Neural progenitor cell (in vitro differentiated cells): Measurements from ENCODE around the gene VAMP3. TPM values are rescaled to one million over a fixed set of nuclear protein-coding genes. Genes with fewer than 3 reads are reported as not detected.

ENCODE experiments used
- DNase-seq: peaks from one replicate; pipeline ENCODE4 v3.0.0-alpha.2; 2016; ENCODE audit warnings: low spot score
- H2AFZ ChIP-seq: fragments of 200-600 bp; sonication (generic); replicated peaks from 2 replicates; pipeline ENCODE4 v1.6.1; 2016; ENCODE audit warnings: antibody characterized with exemption
- H3F3A ChIP-seq: fragments of 200-600 bp; sonication (generic); 2 replicates; pipeline ENCODE4 v1.6.1; 2016; ENCODE audit warnings: antibody characterized with exemption, low read depth
- H3K27ac ChIP-seq: fragments of 200-600 bp; sonication (generic); 2 replicates; pipeline ENCODE4 v1.5.1; 2016; ENCODE audit warnings: mild to moderate bottlenecking
- H3K27me3 ChIP-seq: fragments of 200-600 bp; sonication (generic); 2 replicates; pipeline ENCODE4 v1.6.1; 2016; ENCODE audit warnings: mild to moderate bottlenecking, moderate library complexity
- H3K36me3 ChIP-seq: fragments of 200-600 bp; sonication (generic); 2 replicates; pipeline ENCODE4 v1.5.1; 2016
- H3K4me1 ChIP-seq: fragments of 200-600 bp; sonication (generic); 2 replicates; pipeline ENCODE4 v1.6.1; 2016; ENCODE audit warnings: mixed run types
- H3K4me2 ChIP-seq: fragments of 200-600 bp; sonication (generic); 2 replicates; pipeline ENCODE4 v1.6.1; 2016
- H3K4me3 ChIP-seq: fragments of 200-600 bp; sonication (generic); 2 replicates; pipeline ENCODE4 v1.5.1; 2016
- H3K79me2 ChIP-seq: fragments of 200-600 bp; sonication (generic); 2 replicates; pipeline ENCODE4 v1.6.1; 2016; ENCODE audit warnings: low read depth
- H3K9ac ChIP-seq: fragments of 200-600 bp; sonication (generic); 2 replicates; pipeline ENCODE4 v1.6.1; 2016
- H3K9me3 ChIP-seq: fragments of 200-600 bp; sonication (generic); 2 replicates; pipeline ENCODE4 v1.5.1; 2016; ENCODE audit warnings: low read depth
- H4K20me1 ChIP-seq: fragments of 200-600 bp; sonication (generic); 2 replicates; pipeline ENCODE4 v1.6.1; 2016; ENCODE audit warnings: low read depth
- H3K27ac Mint-ChIP-seq: 3 replicates; pipeline ENCODE4 v1.8.0; 2021; ENCODE audit warnings: mixed read lengths
- H3K27me3 Mint-ChIP-seq: 2 replicates; pipeline ENCODE4 v1.8.0; 2022; ENCODE audit warnings: low read depth, mild to moderate bottlenecking, inconsistent platforms, moderate library complexity, mixed read lengths; ENCODE audit not compliant: insufficient read depth
- H3K36me3 Mint-ChIP-seq: 3 replicates; pipeline ENCODE4 v1.8.0; 2021; ENCODE audit warnings: mixed read lengths
- H3K4me1 Mint-ChIP-seq: 3 replicates; pipeline ENCODE4 v1.8.0; 2021; ENCODE audit warnings: mixed read lengths
- H3K4me3 Mint-ChIP-seq: 3 replicates; pipeline ENCODE4 v1.8.0; 2021; ENCODE audit warnings: mild to moderate bottlenecking, moderate library complexity, mixed read lengths
- H3K9me3 Mint-ChIP-seq: 3 replicates; pipeline ENCODE4 v1.8.0; 2020; ENCODE audit warnings: mixed read lengths
- CTCF ChIP-seq: fragments of 200-600 bp; sonication (generic); IDR thresholded peaks from 2 replicates; pipeline ENCODE4 v1.5.1; 2017; ENCODE audit warnings: antibody characterized with exemption, mild to moderate bottlenecking
- EZH2 ChIP-seq: fragments of 200-600 bp; sonication (generic); IDR thresholded peaks from 2 replicates; pipeline ENCODE4 v1.6.1; 2017; ENCODE audit warnings: antibody characterized with exemption, mild to moderate bottlenecking, moderate library complexity
- EZH2phosphoT487 ChIP-seq: fragments of 200-600 bp; sonication (generic); IDR thresholded peaks from 2 replicates; pipeline ENCODE4 v1.6.1; 2017; ENCODE audit warnings: antibody characterized with exemption
- total RNA-seq: library from RNA; depleted of rRNA; stranded (reverse); fragments of >200 nt; gene quantifications from 2 replicates; pipeline ENCODE4 v1.2.3, GENCODE V29; 2015; ENCODE audit warnings: low replicate concordance

The VAMP3 gene
- total RNA-seq, 1 donor from 2014 or later: 66.6 TPM

- H3K4me1 Mint-ChIP-seq: peaks cover 13% of the 10 kb centered on the region
- Histone ChIP-seq H3K36me3 (peaks cover 7% of the 10 kb centered on the region), H3K9me3 (peaks cover 4% of the 10 kb centered on the region), H3K79me2 (peaks cover under 1% of the 10 kb centered on the region), H2AFZ (no peak overlapping the region), H3F3A (peaks cover 33% of the 10 kb centered on the region), H3K4me1 (no peaks in the 10 kb centered on the region), H3K9ac (no peak overlapping the region), H3K4me2 (no peak overlapping the region), H3K27ac (no peak overlapping the region), H3K4me3 (no peak overlapping the region), H3K27me3 (peaks cover 11% of the 10 kb centered on the region), H4K20me1 (peaks cover 3% of the 10 kb centered on the region)
- no peak for TF ChIP-seq CTCF
- TF ChIP-seq EZH2phosphoT487: no peak
- TF ChIP-seq EZH2: no peak
- peaks cover 2% of the 10 kb centered on the region for H3K27me3 Mint-ChIP-seq
- peaks cover 34% of the 10 kb centered on the region for H3K36me3 Mint-ChIP-seq
- DNase-seq: no peak
- H3K4me3 Mint-ChIP-seq: no peak overlapping the region
- H3K27ac Mint-ChIP-seq: no peak overlapping the region
- H3K9me3 Mint-ChIP-seq: no peaks in the 10 kb centered on the region
These were observed 10.4 kb downstream of the VAMP3 start for GRCh38 chr1:7781501-7781900.

GRCh38 chr1:7781923-7782495, 10.9 kb downstream of the VAMP3 start:
- no peak overlapping the region for H2AFZ ChIP-seq
- no peak for TF ChIP-seq CTCF
- no peak for TF ChIP-seq EZH2
- no peak for TF ChIP-seq EZH2phosphoT487
- H3K79me2 ChIP-seq: no peaks in the 10 kb centered on the region
- Mint-ChIP-seq H3K4me3 (peak overlapping the region; percentile 84), H3K36me3 (peaks cover 33% of the 10 kb centered on the region), H3K27ac (no peak overlapping the region), H3K27me3 (peaks cover 2% of the 10 kb centered on the region), H3K4me1 (peaks cover 13% of the 10 kb centered on the region), H3K9me3 (no peaks in the 10 kb centered on the region)
- no peak overlapping the region for H3K4me2 ChIP-seq
- peaks cover 2% of the 10 kb centered on the region for H4K20me1 ChIP-seq
- peaks cover 11% of the 10 kb centered on the region for H3K27me3 ChIP-seq
- peaks cover 33% of the 10 kb centered on the region for H3F3A ChIP-seq
- no peaks in the 10 kb centered on the region for H3K4me1 ChIP-seq
- DNase-seq: no peak
- H3K4me3 ChIP-seq: no peak overlapping the region
- no peak overlapping the region for H3K27ac ChIP-seq
- H3K9ac ChIP-seq: no peak overlapping the region
- H3K9me3 ChIP-seq: peaks cover 4% of the 10 kb centered on the region
- peaks cover 7% of the 10 kb centered on the region for H3K36me3 ChIP-seq

- Histone ChIP-seq H3K4me1 (no peaks in the 10 kb centered on the region), H2AFZ (no peak overlapping the region), H3F3A (peaks cover 33% of the 10 kb centered on the region), H3K9ac (no peak overlapping the region), H3K79me2 (no peaks in the 10 kb centered on the region), H3K36me3 (peaks cover 1% of the 10 kb centered on the region), H3K27ac (peak overlapping the region; percentile 16), H3K27me3 (peaks cover 11% of the 10 kb centered on the region), H4K20me1 (no peaks in the 10 kb centered on the region), H3K9me3 (peaks cover 4% of the 10 kb centered on the region), H3K4me3 (peak overlapping the region; percentile 45), H3K4me2 (peak overlapping the region; percentile 69)
- H3K4me3 Mint-ChIP-seq: peak overlapping the region; percentile 84
- peaks cover 35% of the 10 kb centered on the region for H3K36me3 Mint-ChIP-seq
- no peak overlapping the region for H3K27ac Mint-ChIP-seq
- peaks cover 2% of the 10 kb centered on the region for H3K27me3 Mint-ChIP-seq
- TF ChIP-seq CTCF (no peak), EZH2phosphoT487 (no peak), EZH2 (no peak)
- peaks cover 13% of the 10 kb centered on the region for H3K4me1 Mint-ChIP-seq
- H3K9me3 Mint-ChIP-seq: no peaks in the 10 kb centered on the region
- DNase-seq: no peak
These were observed 12.1 kb downstream of the VAMP3 start for GRCh38 chr1:7783178-7783711.
